Measurements from ENCODE around the gene CALML4. TPM values are rescaled to one million over a fixed set of nuclear protein-coding genes. Genes with fewer than 3 reads are reported as not detected.
"Not testable (repeated sequence)": the region's sequence is repeated elsewhere in the genome, so short reads cannot be mapped to it uniquely, and the experiment has no call there.

CALML4 gene
- total RNA-seq, 1 experiment from 2014 or later = 3.3 TPM

DNA sequence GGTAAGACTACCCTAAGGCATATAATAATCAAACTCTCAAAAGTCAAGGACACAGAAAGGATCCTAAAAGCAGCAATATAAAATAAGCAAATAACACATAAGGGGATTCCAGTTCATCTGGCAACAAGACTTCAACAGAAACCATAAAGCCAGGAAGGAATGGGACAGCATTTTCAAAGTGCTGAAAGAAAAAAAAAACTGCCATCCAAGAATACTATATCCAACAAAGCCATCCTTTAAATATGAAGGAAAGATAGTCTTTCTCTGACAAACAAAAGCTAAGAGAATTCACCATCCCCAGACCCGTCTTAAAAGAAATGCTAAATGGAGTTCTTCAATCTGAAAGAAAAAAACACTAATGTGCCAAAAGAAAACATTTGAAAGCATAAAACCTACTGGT is 39.1 kb upstream of the CALML4 start:
- ChIA-PET CTCF (interaction anchor here (1.5 kb wide), 1 partner anchor 9 kb away, joined by 6 read pairs; no protein-coding TSS in a partner anchor), POLR2A (interaction anchor here (0.7 to 1.0 kb wide), 4 partner anchors 14 to 394 kb away, joined by 3 to 4 read pairs (median 3); no protein-coding TSS in a partner anchor)
- Mint-ChIP-seq H3K36me3 (ENCODE audit: insufficient read depth, unreplicated experiment) (no peaks in the 10 kb centered on the region), H3K4me1 (ENCODE audit: insufficient read depth, unreplicated experiment) (no peaks in the 10 kb centered on the region), H3K4me3 (ENCODE audit: unreplicated experiment) (no peak overlapping the region), H3K27me3 (ENCODE audit: insufficient read depth, unreplicated experiment) (no peaks in the 10 kb centered on the region), H3K27ac (ENCODE audit: low read depth, unreplicated experiment) (no peak overlapping the region), H3K9me3 (ENCODE audit: unreplicated experiment) (peaks cover under 1% of the 10 kb centered on the region)
- BruUV-seq (replicated peaks) = no TSS peak
- TF ChIP-seq, protein P1, sequence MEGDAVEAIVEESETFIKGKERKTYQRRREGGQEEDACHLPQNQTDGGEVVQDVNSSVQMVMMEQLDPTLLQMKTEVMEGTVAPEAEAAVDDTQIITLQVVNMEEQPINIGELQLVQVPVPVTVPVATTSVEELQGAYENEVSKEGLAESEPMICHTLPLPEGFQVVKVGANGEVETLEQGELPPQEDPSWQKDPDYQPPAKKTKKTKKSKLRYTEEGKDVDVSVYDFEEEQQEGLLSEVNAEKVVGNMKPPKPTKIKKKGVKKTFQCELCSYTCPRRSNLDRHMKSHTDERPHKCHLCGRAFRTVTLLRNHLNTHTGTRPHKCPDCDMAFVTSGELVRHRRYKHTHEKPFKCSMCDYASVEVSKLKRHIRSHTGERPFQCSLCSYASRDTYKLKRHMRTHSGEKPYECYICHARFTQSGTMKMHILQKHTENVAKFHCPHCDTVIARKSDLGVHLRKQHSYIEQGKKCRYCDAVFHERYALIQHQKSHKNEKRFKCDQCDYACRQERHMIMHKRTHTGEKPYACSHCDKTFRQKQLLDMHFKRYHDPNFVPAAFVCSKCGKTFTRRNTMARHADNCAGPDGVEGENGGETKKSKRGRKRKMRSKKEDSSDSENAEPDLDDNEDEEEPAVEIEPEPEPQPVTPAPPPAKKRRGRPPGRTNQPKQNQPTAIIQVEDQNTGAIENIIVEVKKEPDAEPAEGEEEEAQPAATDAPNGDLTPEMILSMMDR (IDR thresholded peaks at IDR 0.05; ENCODE audit: unreplicated experiment) = no peak
- no peak for DNase-seq (ENCODE audit: unreplicated experiment)
- intact Hi-C loops (cut with micrococcal nuclease) = no loop called here

DNA sequence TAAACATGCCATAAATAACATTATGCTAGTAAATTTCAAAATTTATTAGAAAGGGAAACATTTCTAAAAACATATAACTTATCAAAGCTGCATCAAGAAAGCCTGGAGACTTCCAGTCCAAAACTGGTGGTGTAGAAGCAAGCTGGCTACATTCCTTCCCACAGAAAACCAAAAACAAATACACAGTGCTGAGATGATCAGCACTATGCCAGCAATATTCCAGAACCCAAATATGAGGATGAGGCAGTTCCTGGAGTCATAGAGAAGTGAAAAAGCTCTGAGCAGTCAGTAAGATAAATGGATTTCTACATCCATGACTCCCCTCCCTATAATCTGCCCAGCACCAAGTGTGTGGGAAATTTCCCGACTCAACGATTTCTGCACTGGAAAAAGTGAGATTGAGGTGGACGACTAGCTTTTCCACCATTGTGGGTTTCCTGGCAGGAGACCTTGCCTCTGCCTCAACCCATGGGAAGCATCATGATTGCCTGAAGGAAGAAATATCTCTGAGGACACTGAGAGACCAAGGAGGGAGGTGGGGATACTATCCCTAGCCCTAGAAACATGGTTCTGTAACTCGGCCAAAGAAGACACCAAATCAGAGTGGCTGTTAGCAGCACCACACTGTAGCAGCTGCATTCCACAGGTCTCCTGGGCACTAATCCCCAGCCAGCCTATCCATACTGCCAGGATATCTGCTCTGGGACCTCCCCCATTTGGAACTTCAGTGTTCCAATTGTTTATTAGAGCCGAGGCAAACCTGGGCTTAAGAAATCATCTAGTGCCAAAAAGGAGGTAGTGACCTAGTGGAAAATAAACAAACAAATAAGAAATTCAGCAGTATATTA is 36.2 kb upstream of the CALML4 start:
- Mint-ChIP-seq H3K4me1 (ENCODE audit: insufficient read depth, unreplicated experiment) (no peaks in the 10 kb centered on the region), H3K27ac (ENCODE audit: low read depth, unreplicated experiment) (no peak overlapping the region), H3K4me3 (ENCODE audit: unreplicated experiment) (no peak overlapping the region), H3K36me3 (ENCODE audit: insufficient read depth, unreplicated experiment) (peaks cover 4% of the 10 kb centered on the region), H3K9me3 (ENCODE audit: unreplicated experiment) (peaks cover 7% of the 10 kb centered on the region), H3K27me3 (ENCODE audit: insufficient read depth, unreplicated experiment) (no peaks in the 10 kb centered on the region)
- TF ChIP-seq, protein P1 (IDR thresholded peaks at IDR 0.05; ENCODE audit: unreplicated experiment) = no peak
- POLR2A ChIA-PET = interaction anchor here (1.1 kb wide), 1 partner anchor 187 kb away, joined by 3 read pairs; the partner anchor contains the start of gene PIAS1
- intact Hi-C loops (cut with micrococcal nuclease) = no loop called here
- no peak for DNase-seq (ENCODE audit: unreplicated experiment)
- CTCF ChIA-PET = interaction anchor here (0.6 to 1.3 kb wide), 5 partner anchors 12 to 309 kb away, joined by 3 to 7 read pairs (median 3); no protein-coding TSS in a partner anchor
- no TSS peak for BruUV-seq (replicated peaks)

DNA sequence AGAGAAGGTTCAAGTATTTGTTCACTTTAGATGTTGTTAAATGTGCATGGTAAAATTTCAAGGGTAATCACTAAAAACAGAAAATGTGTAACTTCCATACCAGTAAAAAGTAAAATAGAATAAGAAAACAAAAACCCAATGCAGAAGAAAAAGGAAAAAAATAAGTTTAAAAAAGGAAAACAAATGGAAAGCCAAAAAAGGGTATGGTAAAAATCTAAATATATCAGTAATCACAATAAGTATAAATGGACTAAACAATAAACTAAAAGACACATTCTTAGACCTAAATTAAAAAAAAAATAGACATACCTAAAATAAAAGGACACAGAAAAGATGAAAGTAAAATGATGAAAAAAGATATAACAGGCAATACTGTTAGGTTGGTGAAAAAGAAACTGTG is 33.9 kb upstream of the CALML4 start:
- BruUV-seq (replicated peaks) = no TSS peak
- Mint-ChIP-seq H3K4me3 (ENCODE audit: unreplicated experiment) (no peak overlapping the region), H3K36me3 (ENCODE audit: insufficient read depth, unreplicated experiment) (peaks cover 4% of the 10 kb centered on the region), H3K27ac (ENCODE audit: low read depth, unreplicated experiment) (no peak overlapping the region), H3K27me3 (ENCODE audit: insufficient read depth, unreplicated experiment) (no peaks in the 10 kb centered on the region), H3K4me1 (ENCODE audit: insufficient read depth, unreplicated experiment) (no peaks in the 10 kb centered on the region), H3K9me3 (ENCODE audit: unreplicated experiment) (peaks cover 7% of the 10 kb centered on the region)
- no peak for DNase-seq (ENCODE audit: unreplicated experiment)
- intact Hi-C loops (cut with micrococcal nuclease) = no loop called here
- CTCF ChIA-PET = no interaction called here
- TF ChIP-seq, protein P1 (IDR thresholded peaks at IDR 0.05; ENCODE audit: unreplicated experiment) = no peak
- POLR2A ChIA-PET = interaction anchor here (1.8 kb wide), 1 partner anchor 9 kb away, joined by 11 read pairs; the partner anchor contains the start of gene CLN6

DNA sequence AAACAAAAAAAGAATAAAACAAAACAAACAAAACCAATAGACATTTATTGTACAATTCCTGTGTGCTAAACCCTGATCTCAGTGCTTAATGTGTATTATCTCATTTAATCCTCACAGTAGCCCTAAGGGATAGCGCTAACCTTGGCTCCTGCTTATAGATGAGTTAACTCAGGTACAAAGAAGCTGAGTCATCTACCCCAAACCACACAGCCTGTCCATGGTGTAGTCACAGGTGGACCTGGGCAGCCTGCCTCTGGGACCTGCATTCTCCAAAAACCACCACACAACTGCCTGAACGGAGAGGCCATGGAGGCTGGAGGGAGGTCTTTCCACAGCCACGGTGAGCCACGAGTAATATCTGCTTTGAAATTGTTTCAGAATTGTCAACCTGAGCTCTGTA is 29.9 kb upstream of the CALML4 start:
- BruUV-seq (replicated peaks) = no TSS peak
- no peaks in the 10 kb centered on the region for H3K27me3 Mint-ChIP-seq (ENCODE audit: insufficient read depth, unreplicated experiment)
- no peak overlapping the region for H3K27ac Mint-ChIP-seq (ENCODE audit: low read depth, unreplicated experiment)
- H3K36me3 Mint-ChIP-seq (ENCODE audit: insufficient read depth, unreplicated experiment) = peaks cover 4% of the 10 kb centered on the region
- POLR2A ChIA-PET = no interaction called here
- peaks cover 2% of the 10 kb centered on the region for H3K4me1 Mint-ChIP-seq (ENCODE audit: insufficient read depth, unreplicated experiment)
- CTCF ChIA-PET = interaction anchor here (0.7 to 1.1 kb wide), 2 partner anchors 18 to 24 kb away, joined by 3 to 4 read pairs; no protein-coding TSS in a partner anchor
- peak; percentile 62 for DNase-seq (ENCODE audit: unreplicated experiment)
- intact Hi-C loops (cut with micrococcal nuclease) = no loop called here
- peaks cover 7% of the 10 kb centered on the region for H3K9me3 Mint-ChIP-seq (ENCODE audit: unreplicated experiment)
- no peak overlapping the region for H3K4me3 Mint-ChIP-seq (ENCODE audit: unreplicated experiment)
- TF ChIP-seq, protein P1 (IDR thresholded peaks at IDR 0.05; ENCODE audit: unreplicated experiment) = no peak

DNA sequence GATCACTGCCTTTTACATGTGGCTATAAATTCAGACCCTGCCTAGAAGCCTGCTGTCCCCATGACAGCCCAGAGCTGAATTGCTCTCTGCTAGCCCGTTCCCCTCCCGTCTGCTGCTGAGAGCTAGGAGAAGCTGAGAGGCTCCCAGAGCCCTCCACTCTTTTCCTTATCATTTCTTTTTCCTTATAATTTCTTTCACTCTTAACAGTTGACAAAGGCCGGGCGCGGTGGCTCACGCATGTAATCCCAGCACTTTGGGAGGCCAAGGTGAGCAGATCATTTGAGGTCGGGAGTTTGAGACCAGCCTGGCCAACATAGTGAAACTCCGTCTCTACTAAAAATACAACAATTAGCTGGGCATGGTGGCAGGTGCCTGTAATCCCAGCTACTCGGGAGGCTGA is 29.4 kb upstream of the CALML4 start:
- POLR2A ChIA-PET; DNase-seq (ENCODE audit: unreplicated experiment); H3K27me3 Mint-ChIP-seq (ENCODE audit: insufficient read depth, unreplicated experiment); H3K4me1 Mint-ChIP-seq (ENCODE audit: insufficient read depth, unreplicated experiment); H3K9me3 Mint-ChIP-seq (ENCODE audit: unreplicated experiment); H3K4me3 Mint-ChIP-seq (ENCODE audit: unreplicated experiment); BruUV-seq (replicated peaks); intact Hi-C loops (cut with micrococcal nuclease); H3K36me3 Mint-ChIP-seq (ENCODE audit: insufficient read depth, unreplicated experiment); H3K27ac Mint-ChIP-seq (ENCODE audit: low read depth, unreplicated experiment): not testable (repeated sequence)
- CTCF ChIA-PET = interaction anchor here (0.7 kb wide), 2 partner anchors 24 to 452 kb away, joined by 3 to 4 read pairs; no protein-coding TSS in a partner anchor

Data from MCF 10A (cell line).